ENCODE data around the gene SPTBN2.

Gene SPTBN2

GRCh38 chr11:66720223-66720898 is 8.7 kb downstream of the SPTBN2 start:
- peak; percentile 64; the same call in 1 of the 2 replicates for TF ChIP-seq EP300 (IDR thresholded peaks at IDR 0.05; ENCODE audit: borderline replicate concordance)
- TF ChIP-seq REST (IDR thresholded peaks at IDR 0.05; ENCODE audit: low read depth): no peak
- TF ChIP-seq MAX (IDR thresholded peaks at IDR 0.05): peak; percentile 71
- no peak for TF ChIP-seq FOXM1 (IDR thresholded peaks at IDR 0.05; ENCODE audit: borderline replicate concordance, low read depth)
- TF ChIP-seq YY1 (IDR thresholded peaks at IDR 0.05; ENCODE audit: low read depth): 0 out of 2 replicates have a peak, but pooled peaks have one; percentile 46
- TF ChIP-seq TAF1 (IDR thresholded peaks at IDR 0.05; ENCODE audit: low read depth): peak; percentile 63; the same call in 1 of the 2 replicates
- peak; percentile 9; the same call in 1 of the 2 replicates for TF ChIP-seq ZBTB7A (IDR thresholded peaks at IDR 0.05; ENCODE audit: low read depth)
- no peak for TF ChIP-seq NFIC (IDR thresholded peaks at IDR 0.05)
- TF ChIP-seq USF1 (IDR thresholded peaks at IDR 0.05): peak; percentile 71
- TF ChIP-seq TEAD4 (IDR thresholded peaks at IDR 0.05): 0 out of 2 replicates have a peak, but pooled peaks have one; percentile 16
- peak; percentile 13; the same call in 1 of the 2 replicates for TF ChIP-seq RAD21 (IDR thresholded peaks at IDR 0.05; ENCODE audit: low read depth)
- TF ChIP-seq EGR1 (IDR thresholded peaks at IDR 0.05): peak; percentile 88
- no peak for TF ChIP-seq CEBPB (IDR thresholded peaks at IDR 0.05)
- TF ChIP-seq CREB1 (IDR thresholded peaks at IDR 0.05; ENCODE audit: low read depth): no peak
- TF ChIP-seq TCF12 (IDR thresholded peaks at IDR 0.05; ENCODE audit: low read depth): peak; percentile 58

GRCh38 chr11:66719111-66719872 is 9.7 kb downstream of the SPTBN2 start:
- TF ChIP-seq CREB1 (IDR thresholded peaks at IDR 0.05; ENCODE audit: low read depth) (no peak), EGR1 (IDR thresholded peaks at IDR 0.05) (no peak), MAX (IDR thresholded peaks at IDR 0.05) (no peak), USF1 (IDR thresholded peaks at IDR 0.05) (no peak), RAD21 (IDR thresholded peaks at IDR 0.05; ENCODE audit: low read depth) (no peak), CEBPB (IDR thresholded peaks at IDR 0.05) (no peak)

- TF ChIP-seq ZBTB7A (IDR thresholded peaks at IDR 0.05; ENCODE audit: low read depth) (peak; percentile 70), EP300 (IDR thresholded peaks at IDR 0.05; ENCODE audit: borderline replicate concordance) (peak; percentile 71), NFIC (IDR thresholded peaks at IDR 0.05) (peak; percentile 84), EGR1 (IDR thresholded peaks at IDR 0.05) (no peak; the same call in 1 of the 2 replicates), TEAD4 (IDR thresholded peaks at IDR 0.05) (peak; percentile 49), TCF12 (IDR thresholded peaks at IDR 0.05; ENCODE audit: low read depth) (peak; percentile 64), YY1 (IDR thresholded peaks at IDR 0.05; ENCODE audit: low read depth) (no peak), MAX (IDR thresholded peaks at IDR 0.05) (peak; percentile 69), RAD21 (IDR thresholded peaks at IDR 0.05; ENCODE audit: low read depth) (no peak), CEBPB (IDR thresholded peaks at IDR 0.05) (no peak), USF1 (IDR thresholded peaks at IDR 0.05) (no peak), FOXM1 (IDR thresholded peaks at IDR 0.05; ENCODE audit: borderline replicate concordance, low read depth) (peak; percentile 33; the same call in 1 of the 2 replicates), TAF1 (IDR thresholded peaks at IDR 0.05; ENCODE audit: low read depth) (0 out of 2 replicates have a peak, but pooled peaks have one; percentile 16), CREB1 (IDR thresholded peaks at IDR 0.05; ENCODE audit: low read depth) (no peak), REST (IDR thresholded peaks at IDR 0.05; ENCODE audit: low read depth) (no peak)
Observed at GRCh38 chr11:66718320-66718971, 10.6 kb downstream of the SPTBN2 start.

GRCh38 chr11:66717925-66718319 is 11.1 kb downstream of the SPTBN2 start:
- TF ChIP-seq REST (IDR thresholded peaks at IDR 0.05; ENCODE audit: low read depth) (no peak), TAF1 (IDR thresholded peaks at IDR 0.05; ENCODE audit: low read depth) (0 out of 2 replicates have a peak, but pooled peaks have one; percentile 2)

All from Ishikawa (cell line).